HG02943 (cell line): ENCODE results near the gene ADAD2.

Experiments
- ATAC-seq: cut with Tn5 transposase; IDR thresholded peaks from one replicate; pipeline ENCODE4 v1.9.1; 2021; ENCODE audit warnings: mild to moderate bottlenecking, low read depth, moderate library complexity; ENCODE audit not compliant: unreplicated experiment

Gene ADAD2

DNA sequence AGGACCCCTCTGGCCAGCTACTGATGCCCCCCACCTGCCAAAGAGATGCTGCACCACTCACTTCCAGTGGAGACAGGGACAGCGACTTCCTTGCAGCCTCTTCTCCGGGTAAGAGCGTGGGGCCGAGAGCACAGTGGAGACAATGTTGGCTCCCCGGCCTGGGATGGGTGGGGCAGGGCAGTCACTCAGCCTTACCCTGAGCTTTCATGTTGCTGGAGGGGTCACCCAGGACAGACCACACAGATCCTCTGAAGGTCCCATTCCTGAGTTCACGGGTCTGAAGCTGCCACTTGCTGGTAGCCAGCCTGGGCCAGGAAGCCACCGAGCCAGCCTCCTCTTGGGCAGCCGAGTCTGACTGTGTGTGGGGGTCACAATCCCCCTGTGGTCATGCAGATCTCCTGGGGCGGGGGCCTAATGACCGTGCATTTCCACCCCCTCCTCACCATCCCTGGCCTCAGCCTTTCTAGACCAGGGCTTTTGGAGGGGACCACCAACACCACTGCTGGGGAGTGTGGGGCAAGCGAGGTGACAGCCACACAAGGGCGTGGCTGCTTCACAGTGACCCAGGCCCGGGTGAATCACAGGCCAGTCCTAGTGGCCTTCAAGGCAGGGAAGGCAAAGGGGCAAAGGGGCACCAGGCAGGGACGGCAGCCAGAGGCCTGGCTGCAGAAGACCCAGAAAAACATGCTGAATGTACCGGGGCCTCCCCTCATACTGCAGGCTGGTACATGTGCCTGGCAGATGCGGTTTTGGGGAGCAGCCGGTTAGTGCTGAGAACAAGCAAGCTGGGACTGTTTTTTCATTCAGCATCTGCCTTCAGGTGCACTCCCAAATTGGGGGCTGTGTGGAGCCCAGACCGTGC, 14.5 kb upstream of the ADAD2 start:
- ATAC-seq: no peak

DNA sequence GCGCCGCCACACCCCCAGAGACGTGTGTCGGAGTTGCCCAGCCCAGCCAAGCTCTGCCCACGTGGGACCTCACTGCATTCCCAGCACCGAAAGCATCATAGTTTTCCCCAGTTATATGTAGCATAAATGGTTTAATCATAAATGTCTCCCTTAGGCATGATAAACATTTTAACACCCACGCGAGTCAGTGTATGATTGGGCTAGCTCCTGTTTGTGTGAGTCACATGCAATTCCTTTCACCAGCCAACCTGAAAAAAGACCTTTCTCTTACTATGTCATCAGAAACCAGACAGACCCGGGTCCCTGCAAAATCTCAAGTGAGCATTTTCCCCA, 13.2 kb upstream of the ADAD2 start:
- no peak for ATAC-seq

DNA sequence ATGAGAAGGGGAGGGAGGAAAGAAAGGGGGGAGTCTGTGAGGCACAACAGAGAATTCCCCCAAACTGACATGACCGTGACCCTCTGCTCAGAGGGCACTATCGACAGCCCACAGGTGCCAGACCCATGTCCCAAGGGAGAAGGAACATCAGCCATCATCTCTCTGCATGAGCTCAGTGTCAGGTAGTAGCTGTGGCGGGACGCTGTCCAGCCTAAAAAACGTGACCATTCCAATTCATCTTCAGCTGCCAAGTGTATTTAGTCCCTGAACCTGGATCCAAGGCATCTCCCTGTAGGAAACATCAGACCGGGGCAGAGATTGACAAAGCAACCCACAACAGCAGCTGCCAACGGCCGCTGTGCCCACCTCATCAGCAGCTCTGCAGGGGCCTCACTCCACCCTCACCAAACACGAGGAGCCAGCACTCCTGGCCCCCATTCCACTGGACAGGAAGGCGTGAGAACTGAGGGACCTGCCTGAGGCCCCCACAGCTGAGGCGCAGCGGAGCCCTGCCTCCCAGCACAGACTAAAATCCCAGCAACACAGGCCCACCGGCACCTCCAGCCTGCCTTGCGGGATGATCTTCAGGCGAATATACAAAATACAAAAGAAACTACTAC, 12.7 kb upstream of the ADAD2 start:
- ATAC-seq: no peak

DNA sequence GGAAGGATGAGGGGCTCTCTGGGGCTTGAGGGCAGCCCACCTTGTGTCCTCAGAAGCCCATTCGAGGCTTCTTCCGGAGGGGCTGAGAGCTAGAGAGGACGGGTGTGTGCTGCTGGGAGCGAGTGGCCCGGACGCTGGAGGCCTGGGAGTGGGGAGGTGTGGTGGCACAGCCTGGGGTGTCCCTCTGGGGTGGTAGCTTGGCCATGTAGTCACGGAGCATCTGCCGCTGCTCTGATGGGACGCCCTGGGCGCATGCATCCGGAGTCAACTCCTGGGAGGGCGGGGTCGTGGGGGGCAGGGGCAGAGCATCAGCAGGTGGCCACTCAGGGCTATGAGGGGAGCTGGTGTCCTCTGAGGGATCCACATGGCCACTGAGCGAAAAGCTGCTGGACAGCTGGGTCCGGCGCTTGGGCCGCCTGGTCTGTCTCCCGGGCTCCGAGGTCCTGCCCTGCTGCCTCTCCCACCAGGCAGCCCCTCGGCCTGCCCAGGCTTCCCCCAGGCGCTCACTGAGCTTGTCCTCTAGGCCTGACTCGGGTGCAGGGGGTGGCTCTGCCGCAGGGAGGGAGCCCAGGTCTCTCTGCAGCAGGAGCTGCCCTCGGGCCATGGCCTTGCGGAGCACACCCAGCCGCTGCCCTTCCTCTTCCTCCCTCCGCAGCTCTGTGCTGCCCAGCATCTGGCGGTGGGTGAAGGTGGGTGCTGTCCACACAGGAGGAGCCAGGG, 11.9 kb upstream of the ADAD2 start:
- no peak for ATAC-seq

DNA sequence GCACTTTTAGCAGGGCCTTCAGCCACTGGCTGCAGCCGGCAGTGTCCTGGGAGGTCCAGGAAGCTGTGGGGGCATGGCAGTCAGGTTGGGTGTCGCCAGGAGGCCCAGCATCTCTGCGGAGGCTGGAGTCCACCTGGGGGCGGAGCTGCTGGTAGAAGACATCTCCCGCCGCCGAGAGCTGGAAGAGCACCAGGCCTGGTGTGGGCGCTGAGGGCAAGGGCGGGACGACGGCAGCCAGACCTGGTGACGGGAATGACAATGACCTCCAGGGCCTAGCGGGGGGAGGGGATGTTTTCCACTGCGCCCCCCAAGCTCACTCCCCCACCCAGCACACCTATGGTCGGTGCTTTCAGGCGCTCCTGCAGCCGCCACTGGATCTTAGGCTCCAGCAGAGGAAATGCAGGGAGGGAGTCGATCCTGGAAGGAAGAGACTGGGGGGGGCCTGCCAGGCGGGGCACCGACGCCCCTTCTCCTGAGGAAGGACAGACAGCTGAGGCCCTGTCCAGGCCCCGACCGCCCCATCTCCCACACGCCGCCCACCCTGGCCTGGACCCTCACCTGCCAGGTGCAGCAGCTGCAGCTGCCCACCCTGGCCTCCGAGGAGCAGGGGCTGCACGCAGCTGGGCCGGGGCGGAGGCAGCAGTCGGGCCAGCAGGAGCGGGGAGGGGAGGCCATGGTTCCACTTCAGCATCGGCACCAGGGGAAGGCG, 11.2 kb upstream of the ADAD2 start:
- ATAC-seq: no peak

DNA sequence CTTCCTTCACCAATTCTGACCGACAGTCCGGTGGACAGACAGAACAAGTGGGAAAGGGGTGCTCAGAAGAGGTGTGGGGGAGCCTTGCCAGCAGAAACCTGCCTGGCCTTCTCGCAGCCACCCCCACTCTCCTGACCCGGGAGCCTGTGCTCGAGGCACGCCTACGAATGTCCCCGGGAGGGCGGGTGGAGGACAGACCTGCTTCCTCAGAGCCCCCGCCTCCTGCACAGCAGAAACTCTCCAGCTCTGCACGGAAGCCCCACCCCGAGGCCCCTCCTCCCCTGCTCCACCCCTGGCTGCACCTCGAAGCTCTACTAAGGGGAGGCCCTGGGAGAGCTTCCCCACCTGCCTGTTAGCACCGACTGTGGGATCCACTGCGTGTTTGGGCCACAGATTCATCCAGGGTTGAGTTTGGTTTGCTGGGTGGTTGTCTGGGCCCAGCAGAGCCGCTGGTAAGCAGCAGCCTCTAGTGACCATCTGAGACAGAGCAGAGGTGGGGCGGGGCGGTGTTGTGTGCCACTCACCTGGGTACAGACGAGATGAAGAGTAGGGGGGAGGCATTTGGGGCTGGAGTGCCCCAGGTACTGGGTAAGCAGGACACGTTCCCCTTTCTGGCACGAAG, 10.3 kb upstream of the ADAD2 start:
- no peak for ATAC-seq

DNA sequence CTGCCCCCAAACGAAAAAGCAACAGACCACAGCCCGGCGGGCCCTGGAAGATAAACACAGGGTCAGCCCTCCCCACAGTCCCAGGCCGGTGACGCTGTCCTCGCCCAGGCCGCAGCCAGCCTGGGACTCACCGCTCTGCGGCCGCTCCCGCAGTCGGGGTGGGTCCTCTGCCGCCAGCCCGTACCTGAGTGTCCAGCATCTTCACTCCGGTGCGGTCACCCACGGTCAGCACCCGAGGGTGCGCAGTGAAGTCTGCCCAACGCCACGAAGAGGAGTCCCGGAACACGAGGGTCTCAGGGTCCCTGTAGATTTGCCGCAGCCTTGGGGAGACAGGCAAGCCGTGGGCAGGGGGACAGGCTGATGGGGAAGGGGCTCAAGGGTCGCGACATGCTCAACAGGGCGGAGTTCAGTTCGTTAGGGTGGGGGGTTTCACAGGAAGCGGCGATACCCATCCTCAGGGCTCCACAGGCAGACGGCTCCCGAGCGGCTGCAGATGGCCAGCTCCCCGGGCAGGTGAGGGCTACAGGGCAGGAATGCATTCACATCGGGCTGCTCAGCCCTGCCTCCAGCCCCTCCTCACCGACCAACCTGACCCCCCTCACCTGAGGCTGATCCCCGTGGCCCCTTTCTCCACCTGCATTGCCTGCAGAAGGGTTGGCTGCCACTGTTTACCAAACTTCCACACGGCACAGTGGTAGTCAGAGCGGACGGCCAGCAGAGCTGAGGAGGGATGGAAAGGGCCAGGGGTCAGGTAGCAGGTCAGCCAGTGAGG, 9.6 kb upstream of the ADAD2 start:
- ATAC-seq: no peak

DNA sequence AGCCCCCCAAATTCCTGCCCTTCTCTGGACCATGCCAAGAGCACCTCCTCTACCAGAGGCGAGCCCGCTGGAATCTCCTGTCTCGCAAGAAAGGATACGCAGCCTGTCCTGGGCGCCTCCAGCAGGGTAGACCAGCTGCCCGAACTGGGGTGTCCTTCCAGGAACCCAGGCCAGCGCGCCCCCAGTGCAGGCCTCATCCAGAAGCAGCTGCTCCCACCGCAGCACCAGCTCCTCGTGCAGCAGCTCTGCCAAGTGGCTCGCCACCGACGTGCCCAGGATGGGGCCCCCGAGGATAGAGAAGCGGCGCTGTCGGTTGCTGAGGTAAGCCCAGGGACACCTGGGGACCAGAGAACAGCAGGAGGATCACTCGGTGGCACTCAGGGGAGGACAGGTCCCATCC, 8.9 kb upstream of the ADAD2 start:
- ATAC-seq: no peak

DNA sequence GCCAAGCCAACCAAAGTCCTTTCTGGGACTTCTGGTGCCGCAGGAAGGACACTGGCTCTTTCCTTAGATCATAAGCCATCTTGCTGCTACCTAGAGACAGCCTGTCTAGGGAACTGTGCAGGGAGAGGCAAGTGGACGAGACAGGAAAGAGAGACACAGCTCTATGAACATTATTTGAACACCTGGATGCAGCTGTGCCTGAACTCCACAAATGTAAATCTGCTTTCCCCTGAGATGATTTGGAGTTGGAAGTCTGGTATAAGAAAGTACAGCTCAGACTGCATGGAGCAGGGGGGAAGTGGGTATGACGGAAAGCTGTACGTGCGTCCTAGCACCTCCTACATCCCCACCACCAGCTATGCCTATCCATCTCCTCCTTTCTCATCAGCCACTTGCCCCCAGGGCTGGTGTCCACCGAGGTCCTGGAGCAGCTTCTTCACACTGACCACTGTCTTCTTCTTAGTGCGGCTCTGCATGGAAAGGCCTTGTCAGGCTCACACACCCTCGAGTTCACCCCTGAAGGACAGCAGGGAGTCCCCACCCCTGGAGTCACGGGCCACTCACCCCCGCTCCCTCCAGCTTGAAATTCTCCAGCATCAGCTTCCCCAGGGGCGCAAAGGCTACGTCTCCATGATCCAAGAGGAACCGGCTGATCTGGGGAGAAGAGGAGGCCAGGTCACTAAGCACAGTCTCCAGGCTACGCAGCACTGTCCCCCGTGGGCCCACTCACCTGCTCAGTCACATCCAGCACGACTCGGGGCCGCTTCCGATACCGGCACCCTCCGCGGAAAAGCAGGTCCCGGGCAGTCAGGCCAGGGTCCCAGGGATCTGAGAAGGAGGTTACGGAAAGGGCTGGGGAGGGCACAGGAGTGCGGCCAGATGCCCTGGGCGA, 8.0 kb upstream of the ADAD2 start:
- ATAC-seq: no peak

DNA sequence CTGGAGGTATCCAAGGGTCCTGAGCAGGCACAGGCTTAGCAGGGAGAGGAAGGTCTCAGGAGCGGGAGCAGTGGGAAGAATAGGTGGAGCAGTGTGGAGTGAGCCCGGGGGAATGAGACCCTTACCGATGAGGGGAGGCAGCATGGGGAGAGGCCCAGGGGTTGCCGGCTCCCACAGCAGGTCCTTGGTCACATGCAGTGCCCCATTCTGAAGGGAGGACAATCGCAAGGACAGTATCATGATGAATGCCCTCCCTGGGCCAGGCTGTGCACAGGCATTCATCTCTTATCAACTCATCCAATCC, 7.4 kb upstream of the ADAD2 start:
- ATAC-seq: no peak

DNA sequence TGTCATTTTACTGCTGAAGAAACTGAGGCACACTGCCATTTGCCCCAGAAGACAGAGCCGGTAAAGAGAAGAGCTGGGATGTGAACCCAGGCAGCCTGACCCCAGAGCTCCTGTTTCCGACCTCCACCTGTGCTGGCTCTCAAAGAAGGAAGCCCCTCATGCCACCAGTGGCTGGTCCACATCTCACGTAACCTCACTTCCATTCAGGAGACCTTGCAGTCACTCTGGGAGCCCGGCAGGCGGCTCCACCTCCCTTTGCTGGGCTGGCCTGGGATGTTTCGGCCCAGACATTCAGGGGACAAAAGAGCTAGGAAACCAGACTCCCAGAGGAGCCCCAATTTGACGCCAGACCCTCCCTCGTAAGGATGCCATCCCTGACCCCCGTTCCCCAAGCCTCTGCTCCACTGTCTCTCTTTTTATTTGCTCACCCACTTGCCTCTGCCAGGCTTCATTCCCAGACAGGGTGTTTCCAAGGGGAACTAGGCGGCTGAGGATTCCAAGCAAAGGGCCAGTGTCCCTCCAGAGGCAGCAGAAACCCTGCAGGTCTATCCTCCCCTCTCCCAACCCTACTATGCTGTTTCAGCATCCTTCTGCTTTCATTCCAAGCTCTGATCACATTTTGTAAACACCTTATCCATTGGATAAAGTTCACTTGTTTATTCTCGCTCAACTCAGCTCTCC, 6.9 kb upstream of the ADAD2 start:
- no peak for ATAC-seq

DNA sequence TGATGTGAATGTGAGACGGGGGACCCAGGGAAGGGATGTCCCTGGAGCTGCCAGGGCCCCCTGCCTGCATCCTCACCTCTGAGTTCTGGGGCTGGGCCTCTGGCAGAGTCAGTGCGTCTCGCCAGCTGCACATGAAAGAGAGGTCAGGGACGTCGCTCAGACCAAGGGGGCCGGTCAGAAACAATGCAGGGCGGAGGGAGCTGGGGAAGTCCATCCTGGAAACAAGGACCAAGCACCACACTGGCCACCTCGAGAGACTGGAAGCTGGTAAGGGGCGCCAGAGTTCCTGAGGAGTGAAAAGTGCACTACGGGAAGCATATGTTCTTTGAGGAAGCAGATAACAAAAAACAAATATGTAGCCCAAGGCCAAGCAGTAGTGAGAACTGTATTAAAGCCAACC, 6.2 kb upstream of the ADAD2 start:
- no peak for ATAC-seq

DNA sequence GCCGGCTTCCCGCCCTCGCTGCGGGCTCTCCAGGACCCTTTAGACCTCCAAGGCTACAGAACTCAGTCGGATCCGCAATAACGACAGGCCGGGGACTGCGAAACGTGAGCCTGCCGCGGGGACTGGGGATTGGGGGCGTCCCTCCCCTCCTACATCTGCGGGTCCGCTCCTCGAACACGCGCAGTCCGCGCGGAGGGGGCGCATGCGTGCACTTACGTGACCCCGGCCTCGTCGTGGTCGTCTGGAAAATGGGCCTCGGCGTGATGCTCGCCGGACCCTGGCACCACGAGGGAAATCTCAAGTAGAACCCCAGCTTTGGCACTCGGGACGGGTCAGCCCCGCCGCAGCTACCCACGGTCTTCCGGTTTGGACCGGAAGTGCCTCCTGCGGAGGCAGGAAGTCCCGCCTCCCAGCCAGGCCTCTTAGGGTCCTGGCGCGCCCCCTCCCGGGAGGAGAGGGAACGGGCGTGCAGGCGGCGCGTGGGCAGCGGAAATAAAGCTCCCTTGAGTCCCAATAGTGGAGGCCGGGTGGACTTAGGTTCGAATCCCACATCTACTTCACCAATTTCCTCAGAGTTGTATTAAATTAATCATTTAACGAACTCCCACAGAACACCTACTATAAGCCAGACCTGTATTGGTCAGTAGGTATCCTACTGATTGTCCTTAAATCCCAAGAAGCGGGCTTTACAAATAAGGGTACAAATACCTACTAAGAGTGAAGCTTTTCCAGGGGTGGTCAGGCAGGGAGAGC, 4.1 kb upstream of the ADAD2 start, which contains the start of gene TAF1C:
Gene TAF1C (minus strand): TSS at position 373 of the 753 bp plus-strand sequence. CDS start 2,069 bp downstream, outside the sequence.
- peak; percentile 80 for ATAC-seq

DNA sequence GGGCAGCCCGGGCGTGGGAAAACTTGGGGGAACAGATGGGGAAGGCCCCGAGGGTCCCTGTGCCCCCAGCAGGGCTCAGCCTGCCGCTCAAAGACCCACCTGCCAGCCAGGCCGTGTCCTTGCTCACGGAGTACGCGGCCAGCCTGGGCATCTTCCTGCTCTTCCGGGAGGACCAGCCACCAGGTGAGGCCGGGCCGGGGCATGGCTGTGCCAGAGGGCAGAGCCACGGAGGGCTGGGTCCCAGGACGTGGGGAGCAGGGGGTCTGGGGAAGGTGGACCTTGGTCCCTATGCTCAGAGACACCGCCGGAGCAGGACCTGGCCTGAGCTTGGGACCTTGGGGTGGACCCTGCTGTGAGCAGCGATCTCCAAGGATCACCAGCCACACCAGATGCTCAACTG, 509 bp downstream of the ADAD2 start:
- no peak for ATAC-seq

DNA sequence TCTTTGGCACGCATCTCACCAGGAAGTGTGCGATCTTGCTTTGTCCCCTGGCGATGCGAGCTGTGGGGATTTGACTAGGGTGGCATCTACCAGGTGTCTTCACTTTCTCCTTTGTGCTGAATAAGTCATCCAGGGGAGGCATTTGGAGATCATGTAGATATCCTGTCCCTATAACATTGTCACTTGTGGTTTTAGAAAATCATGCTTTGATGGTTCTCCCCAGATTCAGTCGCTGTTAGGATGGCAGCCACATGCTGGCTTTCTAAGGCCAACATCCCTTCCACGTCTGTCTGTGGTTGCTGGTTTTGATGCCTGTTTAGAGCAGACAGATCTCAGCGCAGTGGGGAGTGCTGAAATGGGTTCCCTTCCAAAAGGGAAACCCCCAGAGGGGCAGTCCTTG, 2.5 kb downstream of the ADAD2 start:
- ATAC-seq: no peak

DNA sequence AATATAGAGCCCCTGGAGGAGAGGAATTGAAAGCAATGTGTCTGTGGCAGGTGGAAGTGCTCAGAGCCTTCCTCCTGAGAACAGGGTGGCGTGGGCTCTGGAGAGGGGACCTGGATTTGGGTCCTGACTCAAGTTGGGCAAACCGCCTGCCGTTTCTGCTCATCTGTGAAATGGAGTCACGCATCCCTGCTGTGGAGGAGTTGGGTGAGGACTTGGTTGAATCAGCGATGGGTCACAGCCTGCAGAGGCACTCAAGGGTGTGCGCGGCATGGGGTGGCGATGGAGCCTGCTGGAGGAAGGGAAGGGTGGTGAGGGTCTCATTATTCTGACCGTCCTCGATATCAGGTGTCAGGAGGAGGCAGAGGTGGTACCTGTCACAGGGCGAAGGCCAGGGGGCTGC, 3.1 kb downstream of the ADAD2 start:
- no peak for ATAC-seq

DNA sequence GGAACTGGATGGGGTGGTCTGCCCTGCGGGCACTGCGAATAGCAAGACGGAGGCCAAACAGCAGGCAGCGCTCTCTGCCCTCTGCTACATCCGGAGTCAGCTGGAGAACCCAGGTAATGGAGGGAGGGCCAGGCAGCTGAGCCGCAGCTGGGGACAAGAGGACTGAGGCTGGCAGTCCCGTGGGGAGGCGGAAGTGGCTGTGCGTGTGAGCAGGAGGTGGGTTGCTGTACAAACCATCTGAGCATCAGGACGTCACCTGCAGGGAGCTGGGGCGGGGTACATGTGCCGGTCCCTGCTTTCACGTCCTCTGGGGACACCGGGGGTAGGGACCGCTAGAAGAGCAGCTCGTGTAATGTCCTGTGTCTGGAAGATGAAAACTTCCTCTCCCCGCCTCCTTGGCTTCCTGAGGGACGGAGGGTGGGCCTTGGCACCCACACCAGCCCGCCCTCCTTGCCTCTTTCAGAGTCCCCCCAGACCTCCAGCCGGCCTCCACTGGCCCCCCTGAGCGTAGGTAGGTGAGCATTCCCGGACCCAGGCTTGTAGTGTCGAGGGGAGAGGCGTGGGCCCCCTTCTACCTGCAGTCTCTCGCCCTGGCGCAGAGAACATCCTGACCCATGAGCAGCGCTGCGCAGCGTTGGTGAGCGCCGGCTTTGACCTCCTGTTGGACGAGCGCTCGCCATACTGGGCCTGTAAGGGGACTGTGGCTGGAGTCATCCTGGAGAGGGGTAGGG, 3.7 kb downstream of the ADAD2 start:
- ATAC-seq: no peak
